Measurements from ENCODE around the gene TMEM171. TPM values are rescaled to one million over a fixed set of nuclear protein-coding genes. Genes with fewer than 3 reads are reported as not detected.
A peak's percentile ranks its signal among the peaks of the same experiment; 100 is the strongest.

TMEM171 gene
- total and polyA plus RNA-seq, 2 of the 8 experiments (the other 6 are each of a cell fraction or from before 2014, with no cell fraction given) = 1.0 to 2.2 TPM

GRCh38 chr5:73152411-73153388, 32.3 kb downstream of the TMEM171 start:
- no peak for FAIRE-seq
- CTCF ChIA-PET (ENCODE audit: partially characterized antibody) = interaction anchor here (0.7 to 3.6 kb wide), 24 partner anchors 9 to 439 kb away, joined by 3 to 39 read pairs (median 4); partner anchors contain the start of gene TMEM174

More at GRCh38 chr5:73152411-73153388, 32.3 kb downstream of the TMEM171 start:
- DNase-seq (ENCODE audit: low read depth in 1 of 2, low spot score in 2 of 2) = no peak
- H2AK5ac ChIP-seq (ENCODE audit: low read depth, low read length) = no peak overlapping the region; the same call in 1 of the 2 replicates
- H3K18ac ChIP-seq (ENCODE audit: extremely low read depth, low read length) = no peak overlapping the region
- no peak overlapping the region for H3K23ac ChIP-seq (ENCODE audit: insufficient read length)
- no peaks in the 10 kb centered on the region for H4K20me1 ChIP-seq (replicated peaks in 1 of 2; ENCODE audit: control insufficient read depth in 1 of 2, insufficient read depth in 2 of 2, low read length in 2 of 2)
- no peaks in the 10 kb centered on the region for H3K27me3 ChIP-seq (replicated peaks in 1 of 4; ENCODE audit: control insufficient read depth in 3 of 4, extremely low read depth in 1 of 4, insufficient read depth in 3 of 4, low read length in 3 of 4)
- no peak overlapping the region for H2BK20ac ChIP-seq (ENCODE audit: low read length)
- H2BK5ac ChIP-seq (ENCODE audit: low read depth, low read length) = no peak overlapping the region
- H4K5ac ChIP-seq (ENCODE audit: insufficient read length, low read depth, low read length) = no peak overlapping the region
- no peaks in the 10 kb centered on the region for H3K36me3 ChIP-seq (ENCODE audit: control insufficient read depth in 2 of 4, insufficient read depth in 4 of 4, low read length in 3 of 4)
- H3K14ac ChIP-seq (ENCODE audit: insufficient read length) = no peak overlapping the region
- no peak overlapping the region for H3K4me3 ChIP-seq (ENCODE audit: extremely low read depth in 1 of 4, insufficient read depth in 2 of 4, low read depth in 3 of 4, low read length in 4 of 4)
- 76% methylated on average over 14 of the region's 14 CpGs; no CpG with 5 or more reads in 1 of the 2 experiments for WGBS, 2 experiments (ENCODE audit: extremely low coverage in 1 of 2, insufficient coverage in 1 of 2, insufficient read length in 1 of 2, insufficient replicate concordance in 2 of 2, low coverage in 1 of 2, low lambda C conversion rate in 2 of 2, missing lambda C conversion rate in 1 of 2)
- no peaks in the 10 kb centered on the region for H3K9me3 ChIP-seq (ENCODE audit: insufficient read depth in 2 of 2, low read depth in 1 of 2, low read length in 1 of 2)
- no peak overlapping the region for H2AFZ ChIP-seq (ENCODE audit: low read length)
- POLR2A ChIA-PET (ENCODE audit: partially characterized antibody) = interaction anchor here (0.6 to 1.2 kb wide), 2 partner anchors 20 to 43 kb away, joined by 3 to 4 read pairs; no protein-coding TSS in a partner anchor
- no peaks in the 10 kb centered on the region for H3K23me2 ChIP-seq (ENCODE audit: low read depth, low read length)
- no peak overlapping the region for H2BK120ac ChIP-seq (replicated peaks; ENCODE audit: low read depth, low read length)
- no peaks in the 10 kb centered on the region for H3K79me2 ChIP-seq (ENCODE audit: control insufficient read depth in 1 of 2, insufficient read depth in 2 of 2, low read length in 2 of 2)
- no peak overlapping the region for H3K9ac ChIP-seq (replicated peaks in 1 of 4; ENCODE audit: extremely low read depth in 1 of 4, low read depth in 3 of 4, low read length in 3 of 4)
- no peak overlapping the region for H4K8ac ChIP-seq (ENCODE audit: extremely low read depth, insufficient read depth, low read length)
- H3K79me1 ChIP-seq (ENCODE audit: low read depth, low read length) = no peaks in the 10 kb centered on the region
- no peak overlapping the region for H4K91ac ChIP-seq (replicated peaks; ENCODE audit: insufficient read length, low read length)
- peaks cover 0 to 2% (median under 1%) of the 10 kb centered on the region in 4 experiments; a peak in 1 of 7 replicates for H3K4me1 ChIP-seq (replicated peaks in 1 of 4; ENCODE audit: control insufficient read depth in 3 of 4, insufficient read depth in 4 of 4, low read length in 3 of 4)
- no peak overlapping the region for H3K4me2 ChIP-seq (ENCODE audit: insufficient read depth in 1 of 2, low read depth in 2 of 2, low read length in 2 of 2)
- no peak overlapping the region; the same call in 1 of the 2 replicates for H2BK12ac ChIP-seq (ENCODE audit: low read depth, low read length)
- no peak overlapping the region for H3K56ac ChIP-seq (replicated peaks; ENCODE audit: insufficient read length, low read depth, low read length)
- no peak overlapping the region for H3K4ac ChIP-seq (replicated peaks; ENCODE audit: insufficient read length, low read depth, low read length)
- H2BK15ac ChIP-seq (ENCODE audit: low read length) = no peak overlapping the region
- H3K27ac ChIP-seq (ENCODE audit: low read depth, low read length) = no peak overlapping the region
- TF ChIP-seq RAD21 (IDR thresholded peaks at IDR 0.05 in 1 of 2, conservative IDR thresholded peaks at IDR 0.05 in 1 of 2; ENCODE audit: low read depth in 2 of 2, low read length in 2 of 2) (peak; percentile 44 to 56), CTCF (IDR thresholded peaks at IDR 0.05; ENCODE audit: control extremely low read depth in 1 of 3, insufficient read depth in 1 of 3, low read depth in 1 of 3, low read length in 3 of 3) (peak in 2 of 3 experiments; percentile 42; a peak in 3 of 4 replicates), POLR2AphosphoS5 (IDR thresholded peaks at IDR 0.05; ENCODE audit: low read depth, low read length) (no peak)
- TF ChIP-seq, protein P1, sequence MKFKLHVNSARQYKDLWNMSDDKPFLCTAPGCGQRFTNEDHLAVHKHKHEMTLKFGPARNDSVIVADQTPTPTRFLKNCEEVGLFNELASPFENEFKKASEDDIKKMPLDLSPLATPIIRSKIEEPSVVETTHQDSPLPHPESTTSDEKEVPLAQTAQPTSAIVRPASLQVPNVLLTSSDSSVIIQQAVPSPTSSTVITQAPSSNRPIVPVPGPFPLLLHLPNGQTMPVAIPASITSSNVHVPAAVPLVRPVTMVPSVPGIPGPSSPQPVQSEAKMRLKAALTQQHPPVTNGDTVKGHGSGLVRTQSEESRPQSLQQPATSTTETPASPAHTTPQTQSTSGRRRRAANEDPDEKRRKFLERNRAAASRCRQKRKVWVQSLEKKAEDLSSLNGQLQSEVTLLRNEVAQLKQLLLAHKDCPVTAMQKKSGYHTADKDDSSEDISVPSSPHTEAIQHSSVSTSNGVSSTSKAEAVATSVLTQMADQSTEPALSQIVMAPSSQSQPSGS (IDR thresholded peaks at IDR 0.05; ENCODE audit: low read length) = no peak
- TF ChIP-seq, protein P2, sequence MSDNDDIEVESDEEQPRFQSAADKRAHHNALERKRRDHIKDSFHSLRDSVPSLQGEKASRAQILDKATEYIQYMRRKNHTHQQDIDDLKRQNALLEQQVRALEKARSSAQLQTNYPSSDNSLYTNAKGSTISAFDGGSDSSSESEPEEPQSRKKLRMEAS (IDR thresholded peaks at IDR 0.05) = peak; percentile 51; the same call in 1 of the 2 replicates
